Renal cortex interstitium (tissue), 11 donors: ENCODE data around the gene LIPA. TPM values are rescaled to one million over a fixed set of nuclear protein-coding genes. Genes with fewer than 3 reads are reported as not detected.

Source experiments
- DNase-seq, 11 donors: peaks; one replicate each; pipeline ENCODE4 v3.0.0-alpha.2; 2013; ENCODE audit warnings: low read depth in 9 of 11, low spot score in 4 of 11; ENCODE audit errors: extremely low read depth in 1 of 11
- polyA plus RNA-seq, 3 donors: library from polyadenylated mRNA; unstranded; fragments of 120-200 nt; gene quantifications; one replicate each; pipeline ENCODE4 v1.2.1, GENCODE V29; 2013; ENCODE audit not compliant: insufficient read length in 3 of 3

LIPA gene
- polyA plus RNA-seq, 3 donors, result 44.1 to 57.6 (median 47.9) TPM

GRCh38 chr10:89224739-89225443 is 26.7 kb downstream of the LIPA start:
- no peak for DNase-seq

- DNase-seq, result no peak
These were observed 29.7 kb downstream of the LIPA start for GRCh38 chr10:89221919-89222318.

- DNase-seq, result no peak
These were observed 31.9 kb downstream of the LIPA start for GRCh38 chr10:89219513-89220218.

- DNase-seq, result peak in 7 of 11 donors; percentile 28 to 56 (median 37)
These were observed 34.3 kb downstream of the LIPA start for GRCh38 chr10:89217057-89217990.

GRCh38 chr10:89216056-89216455 is 35.5 kb downstream of the LIPA start:
- DNase-seq, result no peak

- no peak for DNase-seq
These were observed 36.1 kb downstream of the LIPA start for GRCh38 chr10:89215511-89215910.

GRCh38 chr10:89214566-89215165 is 36.9 kb downstream of the LIPA start:
- no peak for DNase-seq

GRCh38 chr10:89213191-89213808 is 38.3 kb downstream of the LIPA start:
- peak in 5 of 11 donors; percentile 29 to 40 (median 36) for DNase-seq

GRCh38 chr10:89210794-89211425 is 40.7 kb downstream of the LIPA start:
- DNase-seq, result no peak

- DNase-seq, result no peak
These were observed 41.9 kb downstream of the LIPA start for GRCh38 chr10:89209718-89210117.

- peak in 6 of 11 donors; percentile 21 to 36 (median 28) for DNase-seq
These were observed 43.6 kb downstream of the LIPA start for GRCh38 chr10:89207801-89208551.

- DNase-seq, result peak in 8 of 11 donors; percentile 47 to 62 (median 55)
These were observed 44.3 kb downstream of the LIPA start, which contains the start of gene CH25H for GRCh38 chr10:89207181-89207800. Gene CH25H (minus strand): TSS chr10:89207317. CDS start chr10:89207292, 25 bp downstream.

GRCh38 chr10:89206402-89207180 is 45.0 kb downstream of the LIPA start:
- DNase-seq, result peak in 1 of 11 donors; percentile 4

GRCh38 chr10:89204621-89205185 is 46.9 kb downstream of the LIPA start:
- no peak for DNase-seq

GRCh38 chr10:89203237-89203636 is 48.3 kb downstream of the LIPA start:
- no peak for DNase-seq

GRCh38 chr10:89202033-89202425 is 49.5 kb downstream of the LIPA start:
- DNase-seq, result no peak
